Smooth muscle cell (in vitro differentiated cells): ENCODE data around the gene ARMCX5. TPM values are rescaled to one million over a fixed set of nuclear protein-coding genes. Genes with fewer than 3 reads are reported as not detected.

Experiments used
- DNase-seq: peaks from one replicate; lab custom pipeline; 2025; ENCODE audit not compliant: unreplicated experiment; lab: John Stamatoyannopoulos, UW
- H2AFZ ChIP-seq: fragments of 200-600 bp; sonication (generic); 2 replicates; pipeline ENCODE4 v1.6.0; 2016; ENCODE audit warnings: antibody characterized with exemption, low read depth, mild to moderate bottlenecking
- H3F3A ChIP-seq: fragments of 200-600 bp; sonication (generic); 2 replicates; pipeline ENCODE4 v1.6.0; 2017; ENCODE audit warnings: antibody characterized with exemption, low read depth
- H3K27ac ChIP-seq: fragments of 200-600 bp; sonication (generic); 2 replicates; pipeline ENCODE4 v1.5.1; 2016; ENCODE audit warnings: low read depth, mild to moderate bottlenecking
- H3K27me3 ChIP-seq: fragments of 200-600 bp; sonication (generic); 2 replicates; pipeline ENCODE4 v1.6.1; 2016; ENCODE audit warnings: low read depth, mild to moderate bottlenecking
- H3K36me3 ChIP-seq: fragments of 200-600 bp; sonication (generic); 2 replicates; pipeline ENCODE4 v1.5.1; 2016; ENCODE audit warnings: low read depth
- H3K4me1 ChIP-seq: fragments of 200-600 bp; sonication (generic); 2 replicates; pipeline ENCODE4 v1.5.1; 2016; ENCODE audit warnings: low read depth
- H3K4me2 ChIP-seq: fragments of 200-600 bp; sonication (generic); 2 replicates; pipeline ENCODE4 v1.6.0; 2016; ENCODE audit warnings: mild to moderate bottlenecking
- H3K4me3 ChIP-seq: fragments of 200-600 bp; sonication (generic); 2 replicates; pipeline ENCODE4 v1.5.1; 2016; ENCODE audit warnings: mild to moderate bottlenecking
- H3K79me2 ChIP-seq: fragments of 200-600 bp; sonication (generic); 2 replicates; pipeline ENCODE4 v1.6.0; 2016; ENCODE audit warnings: low read depth, mild to moderate bottlenecking
- H3K9ac ChIP-seq: fragments of 200-600 bp; sonication (generic); 2 replicates; pipeline ENCODE4 v1.6.0; 2016; ENCODE audit warnings: low read depth
- H3K9me3 ChIP-seq: fragments of 200-600 bp; sonication (generic); replicated peaks from 2 replicates; pipeline ENCODE4 v1.5.1; 2016; ENCODE audit warnings: low read depth
- H4K20me1 ChIP-seq: fragments of 200-600 bp; sonication (generic); 2 replicates; pipeline ENCODE4 v1.6.0; 2016; ENCODE audit warnings: low read depth
- WGBS: methylation state at CpG from one replicate; pipeline ENCODE4 v1.1.7; 2016; ENCODE audit warnings: low lambda C conversion rate; 5-methylcytosine and 5-hydroxymethylcytosine counted together
- polyA plus RNA-seq: library from polyadenylated mRNA; unstranded; fragments of >200 nt; fragmentation: Nextera tagmentation; extraction: Ambion mirVana; gene quantifications from 2 replicates; pipeline ENCODE4 v1.2.1, GENCODE V29; 2016
- total RNA-seq: library from RNA; depleted of rRNA; stranded (reverse); fragments of >200 nt; gene quantifications from 2 replicates; pipeline ENCODE4 v1.2.3, GENCODE V29; 2014
- TF ChIP-seq, protein P1 (sequence below): fragments of 200-600 bp; sonication (generic); IDR thresholded peaks from 2 replicates; pipeline ENCODE4 v1.5.1; 2017; ENCODE audit warnings: borderline replicate concordance, mild to moderate bottlenecking, antibody characterized with exemption; ENCODE audit not compliant: insufficient read depth, poor library complexity, severe bottlenecking

Gene ARMCX5
- total and polyA plus RNA-seq, 2 experiments from 2014 or later, result 5.7 to 12.9 TPM

DNA sequence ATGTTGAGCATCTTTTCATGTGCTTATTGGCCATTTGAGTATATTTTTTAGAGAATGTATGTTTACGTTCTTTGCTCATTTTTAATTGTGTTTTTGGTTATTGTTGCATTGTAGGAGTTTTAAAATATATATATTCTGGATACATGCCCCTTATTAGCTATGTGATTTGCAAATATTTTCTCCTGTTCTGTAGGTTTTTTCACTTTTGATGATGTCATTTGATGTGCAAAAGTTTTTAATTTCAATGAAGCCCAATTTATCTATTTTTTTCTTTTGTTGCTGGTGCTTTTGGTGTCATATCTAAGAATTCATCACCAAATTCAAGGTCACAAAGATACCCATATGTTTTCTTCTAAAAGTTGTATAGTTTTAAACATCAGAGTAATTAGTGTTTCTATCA is 6.8 kb downstream of the ARMCX5 start:
- Histone ChIP-seq H3K79me2 (peaks cover 13% of the 10 kb centered on the region), H4K20me1 (peaks cover 5% of the 10 kb centered on the region), H3F3A (no peaks in the 10 kb centered on the region), H3K9ac (no peak overlapping the region), H3K27me3 (no peaks in the 10 kb centered on the region), H3K36me3 (no peaks in the 10 kb centered on the region), H2AFZ (no peak overlapping the region), H3K4me3 (no peak overlapping the region), H3K4me2 (no peak overlapping the region), H3K9me3 (no peaks in the 10 kb centered on the region), H3K27ac (no peak overlapping the region), H3K4me1 (no peaks in the 10 kb centered on the region)
- TF ChIP-seq, protein P1, sequence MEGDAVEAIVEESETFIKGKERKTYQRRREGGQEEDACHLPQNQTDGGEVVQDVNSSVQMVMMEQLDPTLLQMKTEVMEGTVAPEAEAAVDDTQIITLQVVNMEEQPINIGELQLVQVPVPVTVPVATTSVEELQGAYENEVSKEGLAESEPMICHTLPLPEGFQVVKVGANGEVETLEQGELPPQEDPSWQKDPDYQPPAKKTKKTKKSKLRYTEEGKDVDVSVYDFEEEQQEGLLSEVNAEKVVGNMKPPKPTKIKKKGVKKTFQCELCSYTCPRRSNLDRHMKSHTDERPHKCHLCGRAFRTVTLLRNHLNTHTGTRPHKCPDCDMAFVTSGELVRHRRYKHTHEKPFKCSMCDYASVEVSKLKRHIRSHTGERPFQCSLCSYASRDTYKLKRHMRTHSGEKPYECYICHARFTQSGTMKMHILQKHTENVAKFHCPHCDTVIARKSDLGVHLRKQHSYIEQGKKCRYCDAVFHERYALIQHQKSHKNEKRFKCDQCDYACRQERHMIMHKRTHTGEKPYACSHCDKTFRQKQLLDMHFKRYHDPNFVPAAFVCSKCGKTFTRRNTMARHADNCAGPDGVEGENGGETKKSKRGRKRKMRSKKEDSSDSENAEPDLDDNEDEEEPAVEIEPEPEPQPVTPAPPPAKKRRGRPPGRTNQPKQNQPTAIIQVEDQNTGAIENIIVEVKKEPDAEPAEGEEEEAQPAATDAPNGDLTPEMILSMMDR, result no peak
- no peak for DNase-seq
- 81% methylated on average over 1 of the region's 1 CpG for WGBS

DNA sequence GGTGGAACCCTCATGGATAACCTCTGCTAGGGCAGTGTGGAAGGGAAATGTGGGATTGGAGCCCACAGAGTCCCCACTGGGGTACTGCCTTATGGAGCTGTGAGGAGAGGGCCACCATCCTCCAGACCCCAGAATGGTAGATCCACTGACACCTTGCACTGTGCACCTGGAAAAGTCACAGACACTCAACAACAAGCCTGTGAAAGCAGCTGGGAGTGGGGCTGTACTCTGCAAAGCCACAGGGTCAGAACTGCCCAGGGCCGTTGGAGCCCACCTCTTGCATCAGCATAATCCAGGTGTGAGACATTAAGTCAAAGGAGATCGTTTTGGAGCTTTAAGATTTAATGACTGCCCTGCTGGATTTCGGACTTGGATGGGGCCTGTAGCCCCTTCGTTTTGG is 11.6 kb downstream of the ARMCX5 start:
- Histone ChIP-seq H3K79me2 (peaks cover 19% of the 10 kb centered on the region), H3K27me3 (no peaks in the 10 kb centered on the region), H3K4me3 (no peak overlapping the region), H3K4me1 (no peaks in the 10 kb centered on the region), H3K27ac (no peak overlapping the region), H3K36me3 (no peaks in the 10 kb centered on the region), H3K4me2 (no peak overlapping the region), H3K9me3 (no peaks in the 10 kb centered on the region), H2AFZ (no peak overlapping the region), H4K20me1 (peaks cover 8% of the 10 kb centered on the region), H3K9ac (no peak overlapping the region), H3F3A (no peaks in the 10 kb centered on the region)
- 58% methylated on average over 4 of the region's 4 CpGs for WGBS
- DNase-seq, result no peak
- TF ChIP-seq, protein P1, result no peak

DNA sequence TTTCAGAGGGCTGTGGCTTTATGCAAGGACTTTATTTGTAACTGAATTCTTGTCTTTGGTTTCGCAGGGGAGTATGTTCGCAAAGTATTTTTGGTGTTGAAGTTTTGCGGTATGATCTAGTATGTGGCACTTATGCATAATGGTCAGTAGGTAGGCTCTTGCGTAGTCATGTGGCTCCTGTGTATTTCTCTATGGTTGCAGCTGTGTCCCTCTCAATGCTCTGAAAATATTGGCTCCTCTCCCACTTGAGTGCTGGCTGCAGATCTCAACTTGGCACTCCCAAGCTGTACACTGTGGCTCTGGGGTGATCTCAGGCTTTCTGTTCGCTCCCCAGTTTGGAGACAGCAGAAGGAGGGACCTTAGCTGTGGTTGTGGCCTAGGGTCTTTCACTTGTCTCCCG is 24.8 kb downstream of the ARMCX5 start:
- no peak for DNase-seq
- Histone ChIP-seq H3K9ac (no peak overlapping the region), H3K27ac (no peak overlapping the region), H3K4me1 (no peaks in the 10 kb centered on the region), H3K4me3 (no peak overlapping the region), H4K20me1 (peaks cover 9% of the 10 kb centered on the region), H3K79me2 (peaks cover 10% of the 10 kb centered on the region), H3K27me3 (no peaks in the 10 kb centered on the region), H3F3A (no peaks in the 10 kb centered on the region), H2AFZ (no peak overlapping the region), H3K4me2 (no peak overlapping the region), H3K36me3 (no peaks in the 10 kb centered on the region), H3K9me3 (peaks cover 16% of the 10 kb centered on the region)
- 77% methylated on average over 6 of the region's 6 CpGs for WGBS
- TF ChIP-seq, protein P1, result no peak

DNA sequence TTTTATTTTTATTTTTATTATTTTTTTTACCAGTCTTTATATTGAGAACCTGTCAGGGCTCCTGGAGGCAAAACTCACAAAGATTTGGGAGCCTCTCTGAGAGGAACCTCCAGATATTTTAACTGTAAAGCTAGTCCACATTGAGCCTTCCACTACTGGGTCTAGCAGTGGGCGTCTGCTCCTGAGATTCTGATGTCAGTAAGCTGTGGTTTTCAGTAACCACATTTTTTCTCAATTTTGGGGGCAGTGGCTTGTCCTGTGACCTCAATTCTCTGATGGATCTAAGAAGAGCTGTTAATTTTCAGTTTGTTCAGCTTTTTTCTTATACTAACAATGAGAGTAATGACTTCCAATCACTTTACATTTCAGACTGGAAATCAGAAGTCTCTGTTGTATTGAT is 28.3 kb downstream of the ARMCX5 start:
- Histone ChIP-seq H3K4me1 (no peaks in the 10 kb centered on the region), H3K27me3 (no peaks in the 10 kb centered on the region), H3K79me2 (no peaks in the 10 kb centered on the region), H2AFZ (no peak overlapping the region), H3K27ac (no peak overlapping the region), H3K9ac (no peak overlapping the region), H3K9me3 (peaks cover 7% of the 10 kb centered on the region), H3K36me3 (no peaks in the 10 kb centered on the region), H3K4me2 (no peak overlapping the region), H4K20me1 (peaks cover 9% of the 10 kb centered on the region), H3K4me3 (no peak overlapping the region), H3F3A (no peaks in the 10 kb centered on the region)
- TF ChIP-seq, protein P1, result no peak
- DNase-seq, result no peak
- WGBS, result 65% methylated on average over 1 of the region's 1 CpG
